HL-60 (cell line): ENCODE measurements around the gene TMEM41B.
"Not testable (repeated sequence)": the region's sequence is repeated elsewhere in the genome, so short reads cannot be mapped to it uniquely, and the experiment has no call there.

ENCODE experiments used
- DNase-seq, 2 experiments: peaks; one replicate each; pipeline ENCODE4 v3.0.0-alpha.2; 2010 to 2020; ENCODE audit warnings: low read depth in 1 of 2, low spot score in 1 of 2
- H3K27ac ChIP-seq: fragments of 250-450 bp; sonication (Bioruptor Pico); replicated peaks from 2 replicates; pipeline ENCODE4 v1.5.1; 2020; ENCODE audit warnings: mild to moderate bottlenecking, moderate library complexity
- H3K27me3 ChIP-seq: fragments of 250-450 bp; sonication (Bioruptor Pico); 2 replicates; pipeline ENCODE4 v1.5.1; 2021; ENCODE audit warnings: mild to moderate bottlenecking, moderate library complexity; ENCODE audit not compliant: insufficient read depth, poor library complexity, severe bottlenecking
- H3K4me3 ChIP-seq: replicated peaks from 2 replicates; pipeline ENCODE4 v1.5.1; 2011; ENCODE audit warnings: mild to moderate bottlenecking, control low read depth, low read length; ENCODE audit not compliant: insufficient read depth
- CTCF ChIP-seq: IDR thresholded peaks from one replicate; pipeline ENCODE4 v1.5.1; 2011; ENCODE audit warnings: low read length, control low read depth, inconsistent platforms; ENCODE audit not compliant: insufficient read depth
- GABPA ChIP-seq: IDR thresholded peaks from 2 replicates; pipeline ENCODE4 v1.6.1; 2012; ENCODE audit warnings: low read depth
- POLR2AphosphoS5 ChIP-seq: IDR thresholded peaks from 2 replicates; pipeline ENCODE4 v1.6.1; 2012; ENCODE audit warnings: low read depth
- REST ChIP-seq: IDR thresholded peaks from 2 replicates; pipeline ENCODE4 v1.6.1; 2012; ENCODE audit warnings: low read depth; ENCODE audit not compliant: insufficient replicate concordance
- SPI1 ChIP-seq: IDR thresholded peaks from 2 replicates; pipeline ENCODE4 v1.6.1; 2012; ENCODE audit warnings: low read depth, mild to moderate bottlenecking, borderline replicate concordance
- long read RNA-seq: library from polyadenylated mRNA; unstranded; transcript quantifications from one replicate; pipeline ENCODE4 v2.0.0, GENCODE V29; 2020

TMEM41B gene
- long read RNA-seq, transcript TMEM41B-204 (7 exons, 3,968 nt) = major isoform, 21 of 52 reads
- long read RNA-seq, transcript TMEM41B-201 (8 exons, 1,443 nt) = minor isoform, 17 of 52 reads
- long read RNA-seq, partial matches to known transcripts = 3 of 52 reads
- long read RNA-seq, other reads (novel, unspliced or antisense) = 11 of 52 reads

DNA sequence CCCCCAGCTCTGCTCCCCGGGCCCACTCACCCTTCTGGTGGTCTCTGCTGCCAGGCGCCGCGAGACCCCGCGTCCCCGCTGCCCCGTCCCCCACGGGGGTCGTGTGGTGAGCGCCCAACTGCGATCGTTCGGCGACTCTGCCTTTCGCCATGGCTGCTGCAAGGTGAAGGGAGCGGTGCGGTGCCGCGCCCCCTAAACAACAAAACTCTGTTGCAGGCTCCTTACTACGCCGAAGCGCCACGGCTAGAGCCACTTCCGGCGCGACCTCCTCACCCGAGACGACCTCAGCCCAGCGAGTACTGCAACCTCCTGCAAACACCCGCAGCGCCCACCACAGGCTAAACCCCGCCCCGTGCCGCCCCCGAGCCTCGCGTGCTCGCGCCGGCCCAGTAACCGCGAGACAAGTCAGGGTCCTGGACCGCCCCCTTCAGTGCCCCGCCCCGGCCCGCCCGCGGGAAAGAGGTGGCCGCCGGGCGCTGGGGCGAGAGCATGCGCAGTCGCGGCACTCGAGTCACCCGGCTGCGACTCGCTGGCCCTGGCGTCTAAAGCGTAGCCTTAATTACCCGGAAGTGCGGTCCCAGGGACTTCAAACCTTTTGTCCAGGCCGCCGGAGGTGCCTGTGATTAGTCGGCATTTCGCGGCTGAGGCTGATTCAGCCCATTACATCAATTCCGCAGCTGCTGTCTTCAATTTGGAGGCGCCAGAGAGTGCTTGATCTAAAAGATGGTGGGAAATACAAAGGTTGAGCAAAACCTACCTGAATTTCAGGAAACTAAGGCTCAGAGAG is at the start of gene TMEM41B:
Gene TMEM41B, minus strand, starts transcription at position 303 of the 787 bp plus-strand sequence. Its CDS starts 152 bp downstream, at position 151.
- Histone ChIP-seq H3K27ac (peak within 1 kb of the TSS; percentile 85), H3K4me3 (peak within 1 kb of the TSS; percentile 99), H3K27me3 (no peaks in the 10 kb centered on the region)
- peak; percentile 96 to 98 for DNase-seq
- TF ChIP-seq SPI1 = 0 out of 2 replicates have a peak, but pooled peaks have one; percentile 32
- peak; percentile 54; the same call in 1 of the 2 replicates for TF ChIP-seq POLR2AphosphoS5
- no peak for TF ChIP-seq CTCF
- TF ChIP-seq REST = peak; percentile 55
- TF ChIP-seq GABPA = peak; percentile 78

DNA sequence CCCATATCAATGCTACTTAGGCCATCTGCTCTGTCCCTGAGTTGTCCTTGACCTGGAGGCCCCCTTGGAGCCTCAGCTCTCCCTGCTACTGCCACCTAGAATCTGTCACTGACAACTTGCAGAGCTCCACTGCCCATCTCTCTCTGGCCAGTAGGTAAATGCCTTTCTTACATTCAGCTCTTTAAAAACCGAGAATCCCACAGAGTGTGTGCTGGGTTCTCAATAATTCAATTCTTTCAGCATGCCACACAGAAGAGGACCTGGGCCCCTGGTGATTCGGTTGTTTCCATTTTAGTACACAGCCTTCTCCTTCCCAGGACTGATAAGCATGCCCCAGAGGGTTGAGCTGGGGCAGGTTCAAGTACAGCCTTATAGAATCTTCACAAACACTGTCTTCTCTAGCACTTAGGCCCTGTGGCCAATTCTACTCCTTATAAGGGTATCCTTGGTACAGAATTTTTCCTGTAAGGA is 48.0 kb upstream of the TMEM41B start:
- Histone ChIP-seq H3K4me3 (no peak overlapping the region), H3K27ac (no peak overlapping the region), H3K27me3 (no peaks in the 10 kb centered on the region)
- no peak for DNase-seq
- TF ChIP-seq POLR2AphosphoS5 = no peak
- TF ChIP-seq REST = no peak
- no peak for TF ChIP-seq SPI1
- TF ChIP-seq GABPA = no peak
- TF ChIP-seq CTCF = no peak

GRCh38 chr11:9360862-9361622 is 46.6 kb upstream of the TMEM41B start:
- H3K27me3 ChIP-seq, H3K4me3 ChIP-seq, DNase-seq, H3K27ac ChIP-seq: not testable (repeated sequence)

- TF ChIP-seq CTCF (no peak), SPI1 (no peak), REST (no peak), POLR2AphosphoS5 (no peak), GABPA (no peak)
- H3K27me3 ChIP-seq = no peaks in the 10 kb centered on the region
- H3K4me3 ChIP-seq = no peak overlapping the region
- H3K27ac ChIP-seq = no peak overlapping the region
- no peak for DNase-seq
These were observed 42.6 kb upstream of the TMEM41B start for GRCh38 chr11:9357041-9357440.
